ENCODE results near the gene NCKAP5.

Gene NCKAP5

DNA sequence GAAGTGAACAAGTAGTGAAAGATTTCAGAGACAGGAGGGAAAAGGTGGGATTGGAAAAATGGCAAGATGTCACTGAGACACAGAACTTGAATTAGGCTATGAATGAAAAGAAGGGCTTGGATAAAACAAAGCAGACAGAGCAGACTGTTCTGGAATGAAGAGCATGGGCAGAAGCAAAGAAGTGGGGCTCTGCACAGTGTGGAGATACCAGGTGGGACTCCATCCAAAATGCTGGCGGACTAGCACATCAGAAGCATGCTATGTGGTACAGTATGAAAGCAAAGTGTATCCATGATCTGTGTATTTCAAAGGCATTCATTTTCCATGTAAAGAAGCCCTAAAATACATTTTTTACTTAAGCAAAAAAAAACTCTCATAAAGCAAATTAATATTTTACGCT, 487.4 kb downstream of the NCKAP5 start:
- Histone ChIP-seq H3K36me3 (ENCODE audit: insufficient read depth, low read length) (no peaks in the 10 kb centered on the region), H3K4me3 (ENCODE audit: low read depth, low read length) (no peak overlapping the region), H3K4me1 (ENCODE audit: control insufficient read depth, insufficient read depth, low read length, unreplicated experiment) (no peaks in the 10 kb centered on the region), H3K27me3 (ENCODE audit: insufficient read depth, low read length) (peaks cover 5% of the 10 kb centered on the region; the same call in 1 of the 2 replicates), H3K79me2 (ENCODE audit: control insufficient read depth, insufficient read depth, low read length, unreplicated experiment) (no peaks in the 10 kb centered on the region), H2AFZ (ENCODE audit: low read length, unreplicated experiment) (no peak overlapping the region), H3K27ac (ENCODE audit: low read depth, low read length) (no peak overlapping the region)

DNA sequence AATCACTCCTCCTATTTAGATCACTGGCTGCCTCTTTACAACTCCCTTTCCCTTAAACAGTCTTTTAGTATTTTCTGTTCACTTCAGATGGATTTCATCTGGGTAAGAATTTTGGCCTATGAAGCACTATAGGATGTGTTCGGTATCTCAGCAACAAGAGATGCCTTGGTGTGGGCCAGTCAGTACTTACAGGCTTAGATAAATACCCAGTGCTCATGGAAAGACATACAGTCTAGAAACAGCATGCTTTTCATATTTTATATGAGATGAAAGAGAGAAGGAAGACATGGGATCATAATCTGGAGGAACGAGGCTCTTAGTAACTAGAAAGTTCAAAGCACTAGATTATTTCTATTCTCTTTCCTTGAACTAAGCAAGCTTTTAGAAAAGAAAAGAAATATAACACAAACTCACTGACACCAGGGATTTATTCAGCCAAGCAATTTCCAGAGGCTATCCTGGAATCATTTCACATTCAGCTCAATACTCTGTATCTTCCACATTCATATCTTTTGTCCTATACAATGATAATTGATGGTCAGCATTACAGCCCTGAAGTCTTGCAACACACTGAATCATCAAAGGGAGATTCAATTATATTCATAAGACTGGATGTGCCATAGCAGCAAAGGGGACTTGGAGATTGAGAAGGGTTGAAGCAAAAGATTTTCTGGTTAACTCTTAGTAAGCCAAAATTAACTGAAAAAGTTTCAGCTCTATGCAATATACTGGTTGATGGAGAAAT, 489.4 kb downstream of the NCKAP5 start:
- no peak overlapping the region for H2AFZ ChIP-seq (ENCODE audit: low read length, unreplicated experiment)
- H3K36me3 ChIP-seq (ENCODE audit: insufficient read depth, low read length), result no peaks in the 10 kb centered on the region
- no peaks in the 10 kb centered on the region for H3K79me2 ChIP-seq (ENCODE audit: control insufficient read depth, insufficient read depth, low read length, unreplicated experiment)
- peaks cover 5% of the 10 kb centered on the region; the same call in 1 of the 2 replicates for H3K27me3 ChIP-seq (ENCODE audit: insufficient read depth, low read length)
- H3K27ac ChIP-seq (ENCODE audit: low read depth, low read length), result no peak overlapping the region
- no peaks in the 10 kb centered on the region for H3K4me1 ChIP-seq (ENCODE audit: control insufficient read depth, insufficient read depth, low read length, unreplicated experiment)
- H3K4me3 ChIP-seq (ENCODE audit: low read depth, low read length), result no peak overlapping the region

DNA sequence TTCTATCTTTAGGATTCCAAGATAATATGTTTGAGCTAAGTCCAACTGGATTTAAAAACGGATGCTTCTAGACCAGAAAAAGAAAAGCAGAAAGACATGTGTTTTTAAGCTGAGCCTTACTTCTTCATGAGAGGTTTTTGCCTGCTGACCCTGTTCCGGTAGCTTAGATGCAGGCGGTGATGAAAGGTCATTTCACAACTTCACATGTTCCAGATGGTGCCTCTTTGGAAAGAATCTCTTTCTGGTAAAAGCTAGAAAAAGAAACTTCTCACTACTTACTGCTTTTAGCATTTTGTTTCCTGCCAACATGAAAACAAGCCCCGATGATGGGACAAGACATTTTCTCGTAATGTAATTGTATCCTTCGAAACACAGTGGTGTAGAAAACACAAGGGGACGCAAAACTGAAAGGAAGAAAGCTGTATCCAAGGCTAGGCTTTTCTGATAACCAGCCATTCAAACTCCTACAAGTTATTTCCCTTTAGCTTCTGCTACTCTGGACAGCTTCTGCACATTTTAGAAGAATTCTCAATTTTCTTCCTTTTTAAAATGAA, 490.9 kb downstream of the NCKAP5 start:
- no peaks in the 10 kb centered on the region for H3K79me2 ChIP-seq (ENCODE audit: control insufficient read depth, insufficient read depth, low read length, unreplicated experiment)
- peaks cover 5% of the 10 kb centered on the region; the same call in 1 of the 2 replicates for H3K27me3 ChIP-seq (ENCODE audit: insufficient read depth, low read length)
- no peak overlapping the region for H2AFZ ChIP-seq (ENCODE audit: low read length, unreplicated experiment)
- H3K27ac ChIP-seq (ENCODE audit: low read depth, low read length), result no peak overlapping the region
- no peaks in the 10 kb centered on the region for H3K36me3 ChIP-seq (ENCODE audit: insufficient read depth, low read length)
- no peak overlapping the region for H3K4me3 ChIP-seq (ENCODE audit: low read depth, low read length)
- H3K4me1 ChIP-seq (ENCODE audit: control insufficient read depth, insufficient read depth, low read length, unreplicated experiment), result no peaks in the 10 kb centered on the region

- Histone ChIP-seq H3K27me3 (ENCODE audit: insufficient read depth, low read length) (peaks cover 5% of the 10 kb centered on the region; the same call in 1 of the 2 replicates), H3K4me3 (ENCODE audit: low read depth, low read length) (no peak overlapping the region), H3K27ac (ENCODE audit: low read depth, low read length) (no peak overlapping the region), H2AFZ (ENCODE audit: low read length, unreplicated experiment) (no peak overlapping the region), H3K36me3 (ENCODE audit: insufficient read depth, low read length) (no peaks in the 10 kb centered on the region), H3K79me2 (ENCODE audit: control insufficient read depth, insufficient read depth, low read length, unreplicated experiment) (no peaks in the 10 kb centered on the region), H3K4me1 (ENCODE audit: control insufficient read depth, insufficient read depth, low read length, unreplicated experiment) (no peaks in the 10 kb centered on the region)
Measured at GRCh38 chr2:133072837-133073694, 495.2 kb downstream of the NCKAP5 start.

DNA sequence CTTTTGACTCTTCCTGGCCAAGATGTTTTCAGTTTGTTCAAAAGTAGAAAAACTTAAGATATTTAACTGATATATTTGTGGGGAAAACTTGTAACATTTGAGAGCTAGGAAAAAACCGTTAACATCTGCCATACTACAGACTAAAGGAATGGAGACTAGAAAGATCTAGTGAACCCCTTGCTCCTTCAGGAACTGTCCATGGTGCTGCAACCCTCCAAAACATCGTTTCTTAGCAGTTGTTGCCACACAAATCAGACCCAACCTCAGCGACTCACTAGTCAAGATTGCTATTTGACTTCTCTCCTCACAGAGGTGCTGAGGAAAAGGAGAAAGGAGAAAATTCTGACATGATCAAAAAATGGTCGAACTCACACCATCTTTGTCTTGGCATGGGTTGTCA, 504.5 kb downstream of the NCKAP5 start:
- no peak overlapping the region for H3K27ac ChIP-seq (ENCODE audit: low read depth, low read length)
- H3K27me3 ChIP-seq (ENCODE audit: insufficient read depth, low read length), result no peaks in the 10 kb centered on the region
- H2AFZ ChIP-seq (ENCODE audit: low read length, unreplicated experiment), result no peak overlapping the region
- H3K4me3 ChIP-seq (ENCODE audit: low read depth, low read length), result no peak overlapping the region
- no peaks in the 10 kb centered on the region for H3K36me3 ChIP-seq (ENCODE audit: insufficient read depth, low read length)
- H3K79me2 ChIP-seq (ENCODE audit: control insufficient read depth, insufficient read depth, low read length, unreplicated experiment), result no peaks in the 10 kb centered on the region
- H3K4me1 ChIP-seq (ENCODE audit: control insufficient read depth, insufficient read depth, low read length, unreplicated experiment), result no peaks in the 10 kb centered on the region

- Histone ChIP-seq H3K27me3 (ENCODE audit: insufficient read depth, low read length) (no peaks in the 10 kb centered on the region), H2AFZ (ENCODE audit: low read length, unreplicated experiment) (no peak overlapping the region), H3K27ac (ENCODE audit: low read depth, low read length) (no peak overlapping the region), H3K4me3 (ENCODE audit: low read depth, low read length) (no peak overlapping the region), H3K4me1 (ENCODE audit: control insufficient read depth, insufficient read depth, low read length, unreplicated experiment) (no peaks in the 10 kb centered on the region), H3K36me3 (ENCODE audit: insufficient read depth, low read length) (no peaks in the 10 kb centered on the region), H3K79me2 (ENCODE audit: control insufficient read depth, insufficient read depth, low read length, unreplicated experiment) (no peaks in the 10 kb centered on the region)
Measured at GRCh38 chr2:133062931-133063665, 505.2 kb downstream of the NCKAP5 start.

- H3K4me1 ChIP-seq (ENCODE audit: control insufficient read depth, insufficient read depth, low read length, unreplicated experiment), result no peaks in the 10 kb centered on the region
- no peaks in the 10 kb centered on the region for H3K36me3 ChIP-seq (ENCODE audit: insufficient read depth, low read length)
- no peak overlapping the region for H2AFZ ChIP-seq (ENCODE audit: low read length, unreplicated experiment)
- no peak overlapping the region for H3K27ac ChIP-seq (ENCODE audit: low read depth, low read length)
- no peaks in the 10 kb centered on the region for H3K79me2 ChIP-seq (ENCODE audit: control insufficient read depth, insufficient read depth, low read length, unreplicated experiment)
- H3K4me3 ChIP-seq (ENCODE audit: low read depth, low read length), result no peak overlapping the region
- H3K27me3 ChIP-seq (ENCODE audit: insufficient read depth, low read length), result no peaks in the 10 kb centered on the region
Measured at GRCh38 chr2:133061874-133062593, 506.2 kb downstream of the NCKAP5 start.

- Histone ChIP-seq H3K79me2 (ENCODE audit: control insufficient read depth, insufficient read depth, low read length, unreplicated experiment) (no peaks in the 10 kb centered on the region), H3K27ac (ENCODE audit: low read depth, low read length) (no peak overlapping the region), H3K4me1 (ENCODE audit: control insufficient read depth, insufficient read depth, low read length, unreplicated experiment) (no peaks in the 10 kb centered on the region), H3K36me3 (ENCODE audit: insufficient read depth, low read length) (no peaks in the 10 kb centered on the region), H2AFZ (ENCODE audit: low read length, unreplicated experiment) (no peak overlapping the region), H3K27me3 (ENCODE audit: insufficient read depth, low read length) (no peaks in the 10 kb centered on the region), H3K4me3 (ENCODE audit: low read depth, low read length) (no peak overlapping the region)
Measured at GRCh38 chr2:133054297-133054696, 514.0 kb downstream of the NCKAP5 start.

DNA sequence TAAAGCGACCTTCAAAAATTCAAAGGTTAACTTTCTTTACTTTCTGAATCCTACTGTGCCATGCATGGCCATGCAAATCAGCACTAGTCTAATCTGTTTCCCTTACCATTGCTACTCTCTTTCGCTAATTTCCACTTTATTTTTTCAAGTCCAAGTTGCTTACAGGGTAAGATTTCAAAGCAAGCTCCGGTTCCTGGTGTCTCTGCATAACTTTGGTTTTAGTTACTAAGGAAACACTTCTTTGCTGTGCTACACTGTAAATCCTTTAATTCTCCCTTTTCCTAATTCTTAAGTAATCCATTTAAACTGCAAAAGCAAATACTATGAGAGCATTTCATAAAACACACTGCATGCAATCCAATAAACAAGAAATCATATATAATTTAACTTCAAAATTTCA, 514.7 kb downstream of the NCKAP5 start:
- no peak overlapping the region for H3K4me3 ChIP-seq (ENCODE audit: low read depth, low read length)
- H2AFZ ChIP-seq (ENCODE audit: low read length, unreplicated experiment), result no peak overlapping the region
- H3K27me3 ChIP-seq (ENCODE audit: insufficient read depth, low read length), result no peaks in the 10 kb centered on the region
- H3K79me2 ChIP-seq (ENCODE audit: control insufficient read depth, insufficient read depth, low read length, unreplicated experiment), result no peaks in the 10 kb centered on the region
- no peaks in the 10 kb centered on the region for H3K4me1 ChIP-seq (ENCODE audit: control insufficient read depth, insufficient read depth, low read length, unreplicated experiment)
- no peak overlapping the region for H3K27ac ChIP-seq (ENCODE audit: low read depth, low read length)
- no peaks in the 10 kb centered on the region for H3K36me3 ChIP-seq (ENCODE audit: insufficient read depth, low read length)

DNA sequence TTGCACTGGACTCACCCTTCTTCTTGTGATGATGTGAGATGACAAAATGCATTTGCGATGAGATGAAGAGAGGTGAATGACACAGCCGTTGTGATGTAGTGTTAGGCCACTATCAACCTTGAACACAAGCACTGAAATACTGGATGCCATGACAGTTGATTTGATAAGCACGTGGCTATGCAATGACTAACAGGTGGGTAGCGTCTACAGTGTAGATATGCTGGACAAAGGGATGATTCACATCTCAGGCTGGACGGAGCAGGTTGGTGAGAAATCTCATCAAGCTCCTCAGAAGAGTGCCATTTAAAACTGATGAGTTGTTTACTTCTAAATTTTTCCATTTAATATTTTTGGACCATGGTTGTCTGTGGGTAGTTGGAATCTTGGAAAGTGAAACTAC, 522.5 kb downstream of the NCKAP5 start:
- H2AFZ ChIP-seq (ENCODE audit: low read length, unreplicated experiment), result no peak overlapping the region
- H3K27ac ChIP-seq (ENCODE audit: low read depth, low read length), result no peak overlapping the region
- H3K4me1 ChIP-seq (ENCODE audit: control insufficient read depth, insufficient read depth, low read length, unreplicated experiment), result no peaks in the 10 kb centered on the region

More for the DNA sequence above, 522.5 kb downstream of the NCKAP5 start:
- Histone ChIP-seq H3K4me3 (ENCODE audit: low read depth, low read length) (no peak overlapping the region), H3K27me3 (ENCODE audit: insufficient read depth, low read length) (no peaks in the 10 kb centered on the region), H3K79me2 (ENCODE audit: control insufficient read depth, insufficient read depth, low read length, unreplicated experiment) (no peaks in the 10 kb centered on the region), H3K36me3 (ENCODE audit: insufficient read depth, low read length) (no peaks in the 10 kb centered on the region)

All from ACC112 (cell line).